ENCODE results near the gene TLR7. TPM values are rescaled to one million over a fixed set of nuclear protein-coding genes. Genes with fewer than 3 reads are reported as not detected.

Gene TLR7
- total RNA-seq, 1 experiment from 2014 or later, result not detected

GRCh38 chrX:12895866-12896265 lies 29.0 kb downstream of the TLR7 start:
- H3K56ac ChIP-seq (ENCODE audit: insufficient read length, low read depth, low read length), result no peak overlapping the region
- H2AK5ac ChIP-seq (ENCODE audit: insufficient read length, low read length), result no peak overlapping the region
- no peak overlapping the region for H3K9ac ChIP-seq (ENCODE audit: extremely low read depth, insufficient read length, low read length)
- H3K27ac Mint-ChIP-seq, result no peak overlapping the region
- no peaks in the 10 kb centered on the region for H3K79me1 ChIP-seq (ENCODE audit: insufficient read depth, low read depth, low read length, poor library complexity, severe bottlenecking)
- DNase-seq, result no peak
- no peak overlapping the region for H3K4ac ChIP-seq (ENCODE audit: low read depth, low read length)
- no peak overlapping the region for H2BK120ac ChIP-seq (ENCODE audit: low read depth, low read length, poor library complexity, severe bottlenecking)
- H3K27me3 Mint-ChIP-seq (ENCODE audit: low read depth), result peaks cover 3% of the 10 kb centered on the region; the same call in 1 of the 2 replicates
- H2BK15ac ChIP-seq (ENCODE audit: low read depth, low read length), result no peak overlapping the region
- H3K18ac ChIP-seq (ENCODE audit: insufficient read length, low read depth, low read length), result no peak overlapping the region
- H3K4me1 Mint-ChIP-seq, result peaks cover 12 to 17% of the 10 kb centered on the region in 2 experiments
- no peak overlapping the region for H2BK20ac ChIP-seq (ENCODE audit: low read depth, low read length, poor library complexity, severe bottlenecking)
- peaks cover 0 to 7% (median 0%) of the 10 kb centered on the region in 3 experiments; a peak in 3 of 7 replicates for H3K36me3 Mint-ChIP-seq (ENCODE audit: insufficient read depth in 1 of 3, low read depth in 3 of 3)
- 100% methylated on average over 1 of the region's 2 CpGs for WGBS (ENCODE audit: extremely low coverage, insufficient read length, low lambda C conversion rate)
- H4K91ac ChIP-seq (ENCODE audit: insufficient read length, low read depth, low read length), result no peak overlapping the region
- no peak overlapping the region for H3K4me2 ChIP-seq (ENCODE audit: insufficient read depth, insufficient read length, low read length)
- no peaks in the 10 kb centered on the region for H3K23me2 ChIP-seq (ENCODE audit: insufficient read length, low read depth, low read length, poor library complexity, severe bottlenecking)
- H2AFZ ChIP-seq (ENCODE audit: low read length), result no peak overlapping the region
- no peak overlapping the region for H3T11ph ChIP-seq (ENCODE audit: low read length)
- H3K4me3 Mint-ChIP-seq, result no peak overlapping the region
- no peak overlapping the region for H3K27ac ChIP-seq (ENCODE audit: insufficient read length, low read depth, low read length)
- H3K14ac ChIP-seq (ENCODE audit: insufficient read depth, low read length), result no peak overlapping the region
- no peak overlapping the region for H2BK12ac ChIP-seq (ENCODE audit: insufficient read length, low read depth, low read length)
- no peaks in the 10 kb centered on the region for H3K79me2 ChIP-seq (ENCODE audit: insufficient read depth, low read length)
- H4K20me1 ChIP-seq (ENCODE audit: control insufficient read depth, insufficient read depth, insufficient read length), result no peaks in the 10 kb centered on the region
- no peaks in the 10 kb centered on the region for H3K4me1 ChIP-seq (ENCODE audit: insufficient read depth, low read length)
- H4K8ac ChIP-seq (replicated peaks; ENCODE audit: insufficient read length, low read depth, low read length), result no peak overlapping the region
- H3K27me3 ChIP-seq (ENCODE audit: insufficient read depth, low read length), result no peaks in the 10 kb centered on the region
- H3K9me3 ChIP-seq (ENCODE audit: control insufficient read depth, low read depth, low read length), result no peaks in the 10 kb centered on the region
- H4K5ac ChIP-seq (ENCODE audit: insufficient read length, low read depth, low read length), result no peak overlapping the region
- peaks cover 69 to 70% of the 10 kb centered on the region in 2 experiments for H3K9me3 Mint-ChIP-seq
- H2BK5ac ChIP-seq (ENCODE audit: insufficient read length, low read length), result no peak overlapping the region
- no peak for TF ChIP-seq CTCF (conservative IDR thresholded peaks at IDR 0.05)
- no peak overlapping the region for H3K23ac ChIP-seq (ENCODE audit: insufficient read length, low read depth, low read length)
